NCI-H69 (cell line): ENCODE measurements around the gene DUX4.
"Not testable (repeated sequence)": the region's sequence is repeated elsewhere in the genome, so short reads cannot be mapped to it uniquely, and the experiment has no call there.

Source experiments
- DNase-seq: peaks from one replicate; lab custom pipeline; 2025; lab: John Stamatoyannopoulos, UW

DUX4 gene

DNA sequence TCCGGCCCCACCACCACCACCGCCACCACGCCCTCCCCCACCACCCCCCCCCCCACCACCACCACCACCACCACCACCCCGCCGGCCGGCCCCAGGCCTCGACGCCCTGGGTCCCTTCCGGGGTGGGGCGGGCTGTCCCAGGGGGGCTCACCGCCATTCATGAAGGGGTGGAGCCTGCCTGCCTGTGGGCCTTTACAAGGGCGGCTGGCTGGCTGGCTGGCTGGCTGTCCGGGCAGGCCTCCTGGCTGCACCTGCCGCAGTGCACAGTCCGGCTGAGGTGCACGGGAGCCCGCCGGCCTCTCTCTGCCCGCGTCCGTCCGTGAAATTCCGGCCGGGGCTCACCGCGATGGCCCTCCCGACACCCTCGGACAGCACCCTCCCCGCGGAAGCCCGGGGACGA is at the start of gene DUX4:
DUX4 (plus strand) TSS at position 347 of the 400 bp plus-strand sequence; CDS start at position 347, 0 bp downstream.
- DNase-seq: not testable (repeated sequence)

DNA sequence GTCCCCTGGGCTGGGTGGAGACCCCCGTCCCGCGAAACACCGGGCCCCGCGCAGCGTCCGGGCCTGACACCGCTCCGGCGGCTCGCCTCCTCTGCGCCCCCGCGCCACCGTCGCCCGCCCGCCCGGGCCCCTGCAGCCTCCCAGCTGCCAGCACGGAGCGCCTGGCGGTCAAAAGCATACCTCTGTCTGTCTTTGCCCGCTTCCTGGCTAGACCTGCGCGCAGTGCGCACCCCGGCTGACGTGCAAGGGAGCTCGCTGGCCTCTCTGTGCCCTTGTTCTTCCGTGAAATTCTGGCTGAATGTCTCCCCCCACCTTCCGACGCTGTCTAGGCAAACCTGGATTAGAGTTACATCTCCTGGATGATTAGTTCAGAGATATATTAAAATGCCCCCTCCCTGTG is 1.9 kb downstream of the DUX4 start:
- DNase-seq: not testable (repeated sequence)

DNA sequence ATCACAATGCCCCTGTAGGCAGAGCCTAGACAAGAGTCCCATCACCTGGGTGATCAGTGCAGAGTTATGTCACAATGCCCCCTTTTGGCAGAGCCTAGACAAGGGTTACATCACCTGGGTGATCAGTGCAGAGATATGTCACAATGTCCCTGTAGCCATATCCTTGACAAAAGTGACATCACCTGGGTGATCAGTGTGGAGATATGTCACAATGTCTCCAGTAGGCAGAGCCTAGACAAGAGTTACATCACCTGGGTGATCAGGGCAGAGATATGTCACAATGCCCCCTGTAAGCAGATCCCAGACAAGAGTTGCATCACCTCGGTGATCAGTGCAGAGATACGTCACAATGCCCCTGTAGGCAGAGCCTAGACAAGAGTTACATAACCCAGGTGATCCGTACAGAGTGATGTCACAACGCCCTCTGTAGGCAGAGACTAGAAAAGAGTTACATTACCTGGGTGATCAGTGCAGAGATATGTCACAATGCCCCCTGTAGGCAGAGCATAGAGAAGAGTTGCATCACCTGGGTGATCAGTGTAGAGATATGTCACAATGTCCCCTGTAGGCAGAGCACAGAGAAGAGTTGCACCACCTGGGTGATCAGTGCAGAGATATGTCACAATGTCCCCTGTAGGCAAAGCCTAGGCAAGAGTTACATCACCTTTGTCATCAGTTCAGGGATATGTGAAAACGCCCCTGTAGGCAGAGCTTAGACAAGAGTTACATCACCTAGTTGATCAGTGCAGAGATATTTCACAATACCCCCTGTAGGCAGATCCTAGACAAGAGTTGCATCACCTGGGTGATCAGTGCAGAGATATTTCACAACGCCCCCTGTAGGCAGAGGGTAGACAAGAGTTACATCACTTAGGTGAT is 4.4 kb downstream of the DUX4 start:
- not testable (repeated sequence) for DNase-seq

DNA sequence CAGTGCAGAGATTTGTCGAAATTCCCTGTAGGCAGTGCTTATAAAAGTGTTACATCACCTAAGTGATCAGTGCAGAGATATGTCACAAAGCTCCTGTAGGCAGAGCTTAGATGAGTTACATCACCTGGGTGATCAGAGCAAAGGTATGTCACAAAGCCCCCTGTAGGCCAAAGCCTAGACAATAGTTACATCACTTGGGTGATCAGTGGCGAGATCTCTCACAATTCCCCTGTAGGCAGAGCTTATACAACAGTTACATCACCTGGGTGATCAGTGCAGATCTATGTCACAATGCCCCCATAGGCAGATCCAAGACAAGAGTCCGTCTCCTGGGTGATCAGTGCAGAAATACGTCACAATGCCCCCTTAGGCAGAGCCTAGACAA is 5.0 kb downstream of the DUX4 start:
- DNase-seq: not testable (repeated sequence)

DNA sequence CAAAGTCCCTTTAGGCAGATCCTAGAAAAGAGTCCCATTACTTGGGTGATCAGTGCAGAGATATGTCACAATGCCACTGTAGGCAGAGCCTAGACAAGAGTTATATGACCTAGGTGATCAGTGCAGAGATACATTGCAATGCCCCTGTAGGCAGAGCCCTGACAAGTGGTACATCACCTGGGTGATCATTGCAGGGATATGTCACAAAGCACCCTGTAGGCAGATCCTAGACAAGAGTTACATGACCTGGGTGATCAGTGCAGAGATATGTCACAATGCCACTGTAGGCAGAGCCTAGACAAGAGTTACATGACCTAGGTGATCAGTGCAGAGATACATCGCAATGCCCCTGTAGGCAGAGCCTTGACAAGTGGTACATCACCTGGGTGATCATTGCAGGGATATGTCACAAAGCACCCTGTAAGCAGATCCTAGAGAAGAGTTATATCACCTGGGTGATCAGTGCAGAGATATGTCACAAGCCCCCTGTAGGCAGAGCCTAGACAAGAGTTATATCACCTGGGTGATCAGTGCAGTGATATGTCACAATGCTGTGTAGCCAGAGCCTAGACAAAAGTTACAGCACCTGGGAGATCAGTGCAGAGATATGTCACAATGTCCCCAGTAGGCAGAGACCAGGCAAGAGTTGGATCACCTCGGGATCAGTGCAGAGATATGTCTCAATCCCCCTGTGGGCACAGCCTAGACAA is 5.6 kb downstream of the DUX4 start:
- not testable (repeated sequence) for DNase-seq

DNA sequence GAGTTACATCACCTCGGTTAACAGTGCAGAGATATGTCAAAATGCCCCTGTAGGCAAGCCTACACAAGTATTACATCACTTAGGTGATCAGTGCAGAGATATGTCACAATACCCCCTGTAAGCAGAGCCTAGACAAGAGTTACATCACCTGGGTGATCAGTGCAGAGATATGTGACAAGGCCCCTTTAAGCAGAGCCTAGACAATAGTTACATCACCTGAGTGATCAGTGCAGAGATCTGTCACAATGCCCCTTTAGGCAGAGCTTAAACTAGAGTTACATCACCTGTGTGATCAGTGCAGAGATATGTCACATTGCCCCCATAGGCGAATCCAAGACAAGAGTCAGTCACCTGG is 6.1 kb downstream of the DUX4 start:
- DNase-seq: not testable (repeated sequence)

DNA sequence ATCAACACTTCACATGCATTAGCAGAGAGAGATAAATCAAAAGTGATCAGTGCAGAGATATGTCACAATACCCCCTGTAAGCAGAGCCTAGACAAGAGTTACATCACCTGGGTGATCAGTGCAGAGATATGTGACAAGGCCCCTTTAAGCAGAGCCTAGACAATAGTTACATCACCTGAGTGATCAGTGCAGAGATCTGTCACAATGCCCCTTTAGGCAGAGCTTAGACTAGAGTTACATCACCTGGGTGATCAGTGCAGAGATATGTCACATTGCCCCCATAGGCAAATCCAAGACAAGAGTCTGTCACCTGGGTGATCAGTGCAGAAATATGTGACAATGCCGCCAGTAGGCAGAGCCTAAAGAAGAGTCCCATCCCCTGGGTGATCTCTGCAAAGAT is 7.4 kb downstream of the DUX4 start:
- not testable (repeated sequence) for DNase-seq

DNA sequence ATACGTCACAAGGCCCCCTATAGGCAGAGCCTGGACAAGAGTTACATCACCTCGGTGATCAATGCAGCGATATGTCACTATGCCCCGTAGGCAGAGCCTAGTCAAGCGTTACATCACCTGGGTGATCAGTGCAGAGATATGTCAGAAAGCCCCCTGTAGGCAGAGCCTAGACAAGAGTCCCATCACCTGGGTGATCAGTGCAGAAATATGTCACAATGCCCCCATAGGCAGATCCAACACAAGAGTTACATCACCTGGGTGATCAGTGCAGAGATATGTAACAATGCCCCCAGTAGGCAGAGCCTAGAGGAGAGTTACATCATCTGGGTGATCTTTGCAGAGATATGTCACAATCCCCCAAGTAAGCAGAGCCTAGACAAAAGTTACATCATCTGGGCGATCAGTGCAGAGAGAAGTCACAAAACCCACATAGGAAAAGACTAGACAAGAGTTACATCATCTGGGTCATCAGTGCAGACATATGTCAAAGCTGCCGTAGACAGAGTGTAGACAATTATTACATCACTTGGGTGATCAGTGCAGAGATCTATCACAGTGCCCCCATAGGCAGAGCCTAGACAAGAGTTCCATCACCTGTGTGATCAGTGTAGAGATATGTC is 8.0 kb downstream of the DUX4 start:
- not testable (repeated sequence) for DNase-seq

DNA sequence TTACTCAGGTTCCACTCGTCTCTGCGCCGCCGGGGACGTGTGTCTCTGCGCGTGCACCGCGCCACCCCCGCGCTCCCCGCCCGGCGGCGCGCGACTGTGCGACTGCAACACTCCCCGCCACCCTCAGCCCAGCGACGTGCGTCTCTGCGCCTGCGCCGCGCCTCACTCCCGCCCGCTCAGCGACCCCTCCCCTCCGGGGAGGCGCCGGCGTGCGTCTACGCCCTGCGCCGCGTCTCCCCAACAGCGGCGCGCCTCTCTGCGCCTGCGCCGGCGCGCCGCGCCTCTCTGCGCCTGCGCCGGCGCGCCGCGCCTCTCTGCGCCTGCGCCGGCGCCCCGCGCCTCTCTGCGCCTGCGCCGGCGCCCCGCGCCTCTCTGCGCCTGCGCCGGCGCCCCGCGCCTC is 29.9 kb downstream of the DUX4 start:
- DNase-seq: not testable (repeated sequence)
